Activated T-helper 1 cell treated with anti-CD3 and anti-CD28 coated beads, Interleukin-12 subunit alpha, Interleukin-12 subunit beta, Interleukin-2, Interleukin-4 antibody, amounts not matched to agents 30 ng/mL and 10 ng/mL and 1 ng/mL, durations not matched to agents 14 hours and 24 hours and 36 hours (primary cell): ENCODE results near the gene KRTAP10-4. TPM values are rescaled to one million over a fixed set of nuclear protein-coding genes. Genes with fewer than 3 reads are reported as not detected.
"Not testable (repeated sequence)": the region's sequence is repeated elsewhere in the genome, so short reads cannot be mapped to it uniquely, and the experiment has no call there.

ENCODE experiments used
- DNase-seq: peaks from one replicate; pipeline ENCODE4 v3.0.0; 2021; ENCODE audit warnings: low spot score
- H3K27ac Mint-ChIP-seq: one replicate; pipeline ENCODE4 v1.8.0; 2021; ENCODE audit warnings: mild to moderate bottlenecking, mixed read lengths
- H3K27me3 Mint-ChIP-seq: one replicate; pipeline ENCODE4 v1.8.0; 2022; ENCODE audit warnings: mild to moderate bottlenecking, moderate library complexity, mixed read lengths; ENCODE audit not compliant: insufficient read depth
- H3K36me3 Mint-ChIP-seq: one replicate; pipeline ENCODE4 v1.8.0; 2021; ENCODE audit warnings: low read depth, mixed read lengths
- H3K4me1 Mint-ChIP-seq: one replicate; pipeline ENCODE4 v1.8.0; 2021; ENCODE audit warnings: low read depth, mixed read lengths
- H3K4me3 Mint-ChIP-seq: one replicate; pipeline ENCODE4 v1.8.0; 2021; ENCODE audit warnings: mild to moderate bottlenecking, moderate library complexity, mixed read lengths
- H3K9me3 Mint-ChIP-seq: one replicate; pipeline ENCODE4 v1.8.0; 2021; ENCODE audit warnings: mixed read lengths
- intact Hi-C: fragments of 100-400 bp; cut with micrococcal nuclease; formaldehyde crosslinking; loops from one replicate; pipeline ENCODE4 v1.15.1; 2024
- total RNA-seq: library from RNA; stranded (reverse); gene quantifications from 2 replicates; pipeline ENCODE4 v1.2.3, GENCODE V29; 2022

KRTAP10-4 gene
- total RNA-seq, 1 donor from 2014 or later: not detected

DNA sequence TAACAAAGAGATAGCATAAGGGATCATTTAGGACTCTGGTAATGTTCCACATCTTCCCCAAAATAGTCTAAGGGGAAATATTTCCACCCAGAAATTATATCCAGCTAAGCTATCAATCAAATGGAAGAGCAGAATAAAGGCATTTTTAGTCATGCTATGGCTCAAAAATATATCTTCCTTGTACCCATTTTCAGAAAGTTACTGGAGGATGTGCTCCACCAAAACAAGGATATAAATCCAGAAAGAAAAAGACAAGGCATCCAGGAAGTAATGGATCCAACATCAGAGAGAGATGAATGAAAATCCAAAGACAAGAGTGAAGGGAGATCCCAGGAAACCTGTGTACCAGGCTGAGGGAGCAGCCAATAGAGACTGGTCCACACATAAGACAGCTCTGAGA, 35.7 kb downstream of the KRTAP10-4 start:
- peaks cover 42% of the 10 kb centered on the region for H3K9me3 Mint-ChIP-seq
- peaks cover 5% of the 10 kb centered on the region for H3K36me3 Mint-ChIP-seq
- intact Hi-C loops: no loop called here
- no peak overlapping the region for H3K27ac Mint-ChIP-seq
- H3K4me1 Mint-ChIP-seq: no peaks in the 10 kb centered on the region
- H3K4me3 Mint-ChIP-seq: no peak overlapping the region
- peaks cover 14% of the 10 kb centered on the region for H3K27me3 Mint-ChIP-seq
- DNase-seq: no peak

DNA sequence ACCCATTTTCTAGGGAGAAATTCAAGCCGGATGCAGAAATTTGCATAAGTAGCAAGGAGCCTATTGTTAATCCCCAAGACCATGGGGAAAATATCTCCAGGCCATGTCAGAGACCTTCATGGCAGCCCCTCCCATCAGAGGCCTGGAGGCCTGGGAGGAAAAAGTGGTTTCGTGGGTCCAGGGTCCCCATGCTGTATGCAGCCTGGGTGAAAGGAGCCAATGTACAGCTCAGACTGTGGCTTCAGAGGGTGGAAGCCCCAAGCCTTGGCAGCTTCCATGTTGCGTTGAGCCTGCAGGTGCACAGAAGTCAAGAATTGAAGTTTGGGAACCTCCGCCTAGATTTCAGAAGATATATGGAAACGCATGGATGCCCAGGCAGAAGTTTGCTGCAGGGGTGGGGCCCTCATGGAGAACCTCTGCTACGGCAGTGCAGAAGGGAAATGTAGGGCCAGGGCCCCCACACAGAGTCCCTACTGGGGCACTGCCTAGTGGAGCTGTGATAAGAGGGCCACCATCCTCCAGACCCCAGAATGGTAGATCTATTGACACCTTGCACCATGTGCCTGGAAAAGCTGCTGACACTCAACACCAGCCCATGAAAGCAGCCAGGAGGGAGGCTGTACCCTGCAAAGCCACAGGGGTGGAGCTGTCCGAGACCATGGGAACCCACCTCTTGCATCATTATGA, 36.8 kb downstream of the KRTAP10-4 start:
- intact Hi-C loops, H3K4me3 Mint-ChIP-seq, H3K4me1 Mint-ChIP-seq: not testable (repeated sequence)

DNA sequence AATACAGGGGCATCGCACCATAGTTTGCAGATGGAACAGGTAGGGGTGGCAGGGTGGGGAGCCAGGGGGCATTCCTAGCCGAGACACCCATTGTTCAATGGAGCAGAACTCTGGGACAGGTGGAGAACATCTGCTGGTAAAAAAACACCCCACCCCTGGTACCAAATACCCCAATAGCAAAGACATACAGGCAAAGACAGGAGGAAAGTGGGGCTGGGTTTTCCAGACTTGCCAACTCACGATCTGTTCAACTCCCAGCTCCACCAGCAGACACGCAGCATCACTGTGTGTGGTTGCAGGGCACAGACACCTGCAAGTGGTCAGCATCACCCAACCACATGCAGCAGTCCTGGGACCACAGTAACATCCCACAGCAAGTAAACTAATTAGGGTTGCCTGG, 38.0 kb downstream of the KRTAP10-4 start:
- peaks cover 10% of the 10 kb centered on the region for H3K27me3 Mint-ChIP-seq
- peaks cover 41% of the 10 kb centered on the region for H3K9me3 Mint-ChIP-seq
- no peak overlapping the region for H3K4me3 Mint-ChIP-seq
- peaks cover 8% of the 10 kb centered on the region for H3K4me1 Mint-ChIP-seq
- no peak overlapping the region for H3K27ac Mint-ChIP-seq
- intact Hi-C loops: no loop called here
- H3K36me3 Mint-ChIP-seq: peaks cover 5% of the 10 kb centered on the region
- no peak for DNase-seq

More for the DNA sequence above, 36.8 kb downstream of the KRTAP10-4 start:
- DNase-seq, H3K27ac Mint-ChIP-seq, H3K36me3 Mint-ChIP-seq: not testable (repeated sequence)
- peaks cover 10% of the 10 kb centered on the region for H3K27me3 Mint-ChIP-seq
- H3K9me3 Mint-ChIP-seq: peaks cover 41% of the 10 kb centered on the region

DNA sequence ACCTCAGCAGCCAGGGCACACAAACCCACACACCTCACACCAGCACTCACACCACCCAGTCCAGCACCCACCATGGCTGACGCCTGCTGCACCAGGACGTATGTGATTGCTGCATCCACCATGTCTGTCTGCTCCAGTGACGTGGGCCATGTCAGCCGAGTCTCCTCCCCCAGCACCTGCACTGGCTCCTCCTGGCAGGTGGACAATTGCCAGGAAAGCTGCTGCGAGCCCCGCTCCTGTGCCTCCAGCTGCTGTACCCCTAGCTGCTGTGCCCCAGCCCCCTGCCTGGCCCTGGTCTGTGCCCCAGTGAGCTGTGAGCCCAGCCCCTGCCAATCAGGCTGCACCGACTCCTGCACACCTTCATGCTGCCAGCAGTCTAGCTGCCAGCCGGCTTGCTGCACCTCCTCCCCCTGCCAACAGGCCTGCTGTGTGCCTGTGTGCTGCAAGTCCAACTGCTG, 38.5 kb downstream of the KRTAP10-4 start, which contains the start of gene KRTAP10-8:
KRTAP10-8 (plus strand) TSS at position 51 of the 458 bp plus-strand sequence; CDS start at position 73, 22 bp downstream.
- intact Hi-C loops: no loop called here
- no peak for DNase-seq
- peaks cover 41% of the 10 kb centered on the region for H3K9me3 Mint-ChIP-seq
- peaks cover 5% of the 10 kb centered on the region for H3K36me3 Mint-ChIP-seq
- H3K27me3 Mint-ChIP-seq: peaks cover 6% of the 10 kb centered on the region
- H3K27ac Mint-ChIP-seq: no peak within 1 kb of the TSS
- peaks cover 8% of the 10 kb centered on the region for H3K4me1 Mint-ChIP-seq
- H3K4me3 Mint-ChIP-seq: no peak within 1 kb of the TSS

DNA sequence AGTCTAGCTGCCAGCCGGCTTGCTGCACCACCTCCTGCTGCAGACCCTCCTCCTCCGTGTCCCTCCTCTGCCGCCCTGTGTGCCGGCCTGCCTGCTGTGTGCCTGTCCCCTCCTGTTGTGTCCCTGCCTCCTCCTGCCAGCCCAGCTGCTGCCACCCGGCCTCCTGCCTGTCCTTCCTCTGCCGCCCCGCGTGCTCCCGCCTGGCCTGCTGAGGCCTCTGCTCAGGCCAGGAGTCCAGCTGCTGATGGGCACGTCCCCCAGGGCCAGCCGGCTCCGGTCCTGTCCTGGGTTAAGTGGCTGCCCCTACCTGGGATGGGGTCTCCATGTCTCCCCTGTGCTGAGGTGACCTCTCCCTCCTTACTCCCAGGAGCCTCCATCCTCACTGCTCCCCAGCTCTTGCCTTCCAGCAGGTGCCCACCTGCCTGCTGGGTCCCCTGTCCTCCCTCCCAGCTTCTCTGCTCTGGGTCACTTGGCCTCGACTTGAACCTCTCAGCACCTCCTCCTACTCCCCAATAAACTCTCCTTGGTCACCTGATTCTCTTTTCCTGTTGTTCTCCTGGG, 39.2 kb downstream of the KRTAP10-4 start:
- H3K4me3 Mint-ChIP-seq: no peak overlapping the region
- no peak overlapping the region for H3K27ac Mint-ChIP-seq
- H3K4me1 Mint-ChIP-seq: peaks cover 8% of the 10 kb centered on the region
- no peak for DNase-seq
- peaks cover 5% of the 10 kb centered on the region for H3K36me3 Mint-ChIP-seq
- peaks cover 37% of the 10 kb centered on the region for H3K9me3 Mint-ChIP-seq
- intact Hi-C loops: no loop called here
- H3K27me3 Mint-ChIP-seq: peaks cover 6% of the 10 kb centered on the region

DNA sequence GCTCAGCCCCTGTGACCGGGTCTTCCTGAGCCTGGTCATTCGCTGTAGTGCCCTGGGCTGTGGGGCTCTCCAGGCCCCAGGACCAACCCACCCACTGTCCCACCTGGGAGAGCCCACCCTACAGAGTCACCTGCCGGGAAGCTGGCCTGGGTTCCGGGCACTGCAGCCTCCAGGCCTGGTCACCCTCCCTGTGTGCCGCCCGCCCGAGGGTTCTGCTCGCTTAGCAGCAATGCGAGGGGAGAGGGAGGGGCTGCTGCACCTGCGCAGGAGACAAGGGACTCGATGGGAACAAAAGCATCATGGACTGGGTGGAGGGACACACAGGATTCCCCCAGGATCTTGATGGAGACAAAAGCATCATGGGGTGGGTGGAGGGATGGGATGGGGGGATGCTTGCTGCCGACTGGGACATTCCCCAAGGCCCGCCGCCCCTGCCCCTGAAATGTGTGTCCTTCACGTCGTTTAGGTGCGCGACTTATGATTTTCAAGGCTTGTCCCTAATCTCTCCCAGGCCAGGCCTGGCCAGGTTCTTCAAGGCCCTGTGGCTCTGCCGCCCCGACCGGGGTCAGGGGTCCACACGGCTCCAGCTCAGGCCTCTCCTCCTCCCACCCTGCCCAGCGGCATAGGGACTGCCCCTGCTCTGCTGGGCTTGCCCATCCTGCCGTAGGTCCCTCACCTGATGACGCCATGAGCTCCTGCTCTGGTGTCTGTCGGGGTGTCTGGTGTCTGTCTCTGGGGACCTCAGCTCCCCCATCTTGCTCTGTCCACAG, 40.0 kb downstream of the KRTAP10-4 start:
- Mint-ChIP-seq H3K9me3 (peaks cover 45% of the 10 kb centered on the region), H3K27ac (no peak overlapping the region), H3K4me1 (peaks cover 15% of the 10 kb centered on the region), H3K27me3 (peaks cover 3% of the 10 kb centered on the region), H3K36me3 (peaks cover 9% of the 10 kb centered on the region), H3K4me3 (no peak overlapping the region)
- intact Hi-C loops: no loop called here
- no peak for DNase-seq

DNA sequence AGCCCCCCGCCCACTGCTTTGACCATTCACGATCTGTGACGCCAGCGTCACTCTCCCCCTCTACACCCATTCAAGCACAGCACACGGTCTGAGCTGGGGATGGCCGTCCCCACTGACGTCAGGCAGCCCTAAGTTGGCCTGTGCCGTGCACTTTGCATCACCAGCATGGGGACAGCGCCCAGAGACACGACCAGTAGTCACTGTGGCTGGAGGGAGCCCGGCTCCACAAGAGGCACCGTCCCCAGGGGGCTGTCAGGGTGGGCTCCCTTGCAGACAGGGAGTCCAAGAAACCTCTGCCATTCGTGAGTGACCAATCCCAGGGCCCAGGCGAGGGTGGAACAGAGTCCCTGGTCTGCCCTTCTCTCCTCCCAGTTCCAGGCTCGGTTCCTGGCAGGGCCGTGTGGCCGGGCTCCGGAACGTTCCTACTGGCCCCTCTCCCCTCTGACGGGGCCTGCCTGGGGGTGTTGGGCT, 40.7 kb downstream of the KRTAP10-4 start:
- Mint-ChIP-seq H3K9me3 (peaks cover 46% of the 10 kb centered on the region), H3K4me1 (peaks cover 21% of the 10 kb centered on the region)

DNA sequence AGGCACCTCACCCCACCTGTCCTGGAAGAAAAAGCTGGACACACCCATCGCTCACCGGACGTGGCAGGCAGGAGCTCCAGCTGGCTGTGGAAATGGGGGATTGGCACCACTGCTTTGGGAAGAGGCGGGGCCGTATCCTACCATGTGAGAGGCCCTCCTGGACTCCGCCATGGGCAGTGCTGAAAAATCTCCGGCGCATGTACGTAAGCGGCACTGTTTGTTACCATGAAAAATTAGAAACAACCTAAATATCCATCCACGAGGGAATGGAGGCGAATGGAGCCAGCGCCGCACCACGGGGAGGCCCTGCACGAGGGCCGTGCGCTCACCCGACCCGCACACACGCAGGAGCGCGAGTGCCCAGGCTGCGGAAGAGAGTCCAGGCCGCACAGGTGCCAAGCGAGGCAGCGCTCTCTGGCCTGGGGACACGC, 41.4 kb downstream of the KRTAP10-4 start:
- Mint-ChIP-seq H3K27me3 (no peaks in the 10 kb centered on the region), H3K27ac (no peak overlapping the region), H3K4me3 (no peak overlapping the region), H3K36me3 (peaks cover 20% of the 10 kb centered on the region), H3K9me3 (peaks cover 46% of the 10 kb centered on the region), H3K4me1 (peaks cover 27% of the 10 kb centered on the region)
- DNase-seq: no peak
- intact Hi-C loops: loop anchor here (5.0 kb wide), 1 partner anchor 42 kb away; the partner anchor contains the start of gene KRTAP12-3

More for the DNA sequence above, 40.7 kb downstream of the KRTAP10-4 start:
- peaks cover 15% of the 10 kb centered on the region for H3K36me3 Mint-ChIP-seq
- intact Hi-C loops: no loop called here
- DNase-seq: no peak
- no peak overlapping the region for H3K4me3 Mint-ChIP-seq
- H3K27me3 Mint-ChIP-seq: peaks cover 3% of the 10 kb centered on the region
- H3K27ac Mint-ChIP-seq: no peak overlapping the region

DNA sequence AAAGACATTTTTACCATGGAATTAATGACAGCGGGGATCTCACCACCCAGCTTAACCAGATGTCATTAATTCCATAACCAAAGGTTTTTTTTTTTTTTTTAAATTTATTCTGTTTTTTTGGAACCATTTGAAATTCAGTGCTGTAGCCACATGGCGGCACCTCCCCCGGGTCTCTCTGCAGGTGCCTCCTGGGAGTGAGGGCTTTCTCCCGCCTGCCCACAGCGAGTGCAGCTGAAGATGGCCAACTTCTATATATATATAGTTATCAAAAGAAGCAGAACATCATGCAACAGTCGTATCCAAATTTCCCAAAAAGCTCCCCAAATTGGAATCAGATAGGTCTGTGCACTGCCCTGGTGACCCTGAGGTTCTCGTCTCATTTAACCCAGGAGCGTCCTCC, 41.9 kb downstream of the KRTAP10-4 start:
- H3K9me3 Mint-ChIP-seq: peaks cover 44% of the 10 kb centered on the region
- intact Hi-C loops: loop anchor here (5.0 kb wide), 1 partner anchor 42 kb away; the partner anchor contains the start of gene KRTAP12-3
- H3K4me3 Mint-ChIP-seq: no peak overlapping the region
- no peak for DNase-seq
- peaks cover 27% of the 10 kb centered on the region for H3K4me1 Mint-ChIP-seq
- no peaks in the 10 kb centered on the region for H3K27me3 Mint-ChIP-seq
- H3K36me3 Mint-ChIP-seq: peaks cover 22% of the 10 kb centered on the region
- no peak overlapping the region for H3K27ac Mint-ChIP-seq

DNA sequence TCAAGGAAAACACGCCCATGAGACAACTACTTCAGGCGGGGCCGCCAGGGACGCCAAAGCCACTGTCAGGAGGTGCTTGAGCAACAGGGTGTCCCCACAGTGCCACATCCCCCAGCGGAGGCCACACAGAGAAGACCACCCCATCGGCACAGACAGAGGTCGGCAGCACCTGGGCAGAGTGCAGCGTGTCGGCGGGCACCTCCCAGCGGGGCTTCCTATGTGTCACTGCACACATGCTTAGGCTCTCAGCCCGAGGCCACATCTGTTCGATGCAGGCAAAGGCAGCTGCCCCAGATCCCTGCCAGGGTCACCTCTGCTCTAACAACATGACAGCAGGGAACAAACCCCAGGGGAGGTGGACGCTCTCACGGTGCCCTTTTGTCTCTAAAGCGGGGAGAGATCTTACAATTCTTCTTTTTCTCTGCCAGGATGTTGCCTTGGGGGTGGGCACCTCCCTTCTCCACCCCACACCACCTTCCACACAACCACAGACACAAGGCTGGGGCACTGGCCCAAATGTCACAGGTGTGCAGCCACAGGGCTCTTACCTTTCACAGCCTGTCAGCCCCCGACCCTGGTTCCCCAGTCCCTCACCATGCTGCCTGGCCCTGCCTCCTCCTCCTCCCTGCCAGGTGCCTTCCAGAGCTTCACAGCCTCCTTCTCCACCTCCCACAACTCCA, 42.5 kb downstream of the KRTAP10-4 start:
- no peak overlapping the region for H3K27ac Mint-ChIP-seq
- peaks cover 26% of the 10 kb centered on the region for H3K36me3 Mint-ChIP-seq
- H3K4me1 Mint-ChIP-seq: peaks cover 27% of the 10 kb centered on the region
- DNase-seq: no peak
- H3K27me3 Mint-ChIP-seq: no peaks in the 10 kb centered on the region
- intact Hi-C loops: loop anchor here (5.0 kb wide), 1 partner anchor 41 kb away; the partner anchor contains the start of gene KRTAP12-3
- H3K9me3 Mint-ChIP-seq: peaks cover 44% of the 10 kb centered on the region
- H3K4me3 Mint-ChIP-seq: no peak overlapping the region

DNA sequence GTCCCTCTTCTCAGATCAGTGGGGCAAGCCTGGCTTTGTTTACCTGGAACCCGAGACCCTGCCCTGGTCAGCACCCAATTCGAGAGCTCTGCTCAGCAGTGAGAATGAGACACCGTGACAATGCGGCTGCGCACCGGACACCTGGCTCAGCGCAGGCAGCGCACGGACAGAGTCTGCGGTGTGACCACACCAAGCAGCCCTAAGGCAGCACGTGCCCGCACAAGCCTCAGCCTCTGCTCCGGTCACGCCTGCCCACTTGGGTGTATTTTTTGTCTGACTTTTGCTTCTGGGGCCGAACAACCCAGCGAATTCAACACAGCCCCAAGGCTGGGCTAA, 43.0 kb downstream of the KRTAP10-4 start:
- Mint-ChIP-seq H3K27ac (no peak overlapping the region), H3K27me3 (no peaks in the 10 kb centered on the region), H3K36me3 (peaks cover 26% of the 10 kb centered on the region), H3K4me1 (peaks cover 27% of the 10 kb centered on the region), H3K4me3 (no peak overlapping the region), H3K9me3 (peaks cover 39% of the 10 kb centered on the region)
- intact Hi-C loops: loop anchor here (5.0 kb wide), 1 partner anchor 41 kb away; the partner anchor contains the start of gene KRTAP12-3
- DNase-seq: no peak

DNA sequence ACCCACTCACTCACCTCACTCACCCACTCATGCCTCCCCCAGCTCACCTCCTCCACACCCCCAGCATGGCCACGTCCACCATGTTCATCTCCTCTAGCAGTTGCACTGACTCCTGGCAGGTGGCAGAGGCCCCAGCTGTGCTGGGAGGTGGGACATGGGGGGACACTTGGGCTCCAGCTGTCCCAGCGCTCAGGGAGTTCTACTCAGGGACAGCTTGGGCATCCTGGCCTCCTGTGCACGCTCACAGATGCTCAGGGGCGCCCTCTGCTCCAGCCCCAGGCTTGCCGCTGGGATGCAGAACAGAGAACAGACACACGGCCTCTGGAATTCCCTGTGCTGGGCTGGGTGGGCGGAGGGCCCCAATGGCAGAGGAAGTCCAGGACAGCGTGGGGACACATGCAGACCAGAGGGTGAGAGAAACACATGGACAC, 43.6 kb downstream of the KRTAP10-4 start:
- Mint-ChIP-seq H3K27me3 (no peaks in the 10 kb centered on the region), H3K4me1 (peaks cover 27% of the 10 kb centered on the region), H3K27ac (no peak overlapping the region), H3K9me3 (peaks cover 42% of the 10 kb centered on the region), H3K36me3 (peaks cover 26% of the 10 kb centered on the region), H3K4me3 (no peak overlapping the region)
- intact Hi-C loops: loop anchor here (5.0 kb wide), 1 partner anchor 40 kb away; the partner anchor contains the start of gene KRTAP12-3
- no peak for DNase-seq
